ENCODE measurements around the gene DDX20.
A peak's percentile ranks its signal among the peaks of the same experiment; 100 is the strongest.
"Not testable (repeated sequence)": the region's sequence is repeated elsewhere in the genome, so short reads cannot be mapped to it uniquely, and the experiment has no call there.

Gene DDX20

DNA sequence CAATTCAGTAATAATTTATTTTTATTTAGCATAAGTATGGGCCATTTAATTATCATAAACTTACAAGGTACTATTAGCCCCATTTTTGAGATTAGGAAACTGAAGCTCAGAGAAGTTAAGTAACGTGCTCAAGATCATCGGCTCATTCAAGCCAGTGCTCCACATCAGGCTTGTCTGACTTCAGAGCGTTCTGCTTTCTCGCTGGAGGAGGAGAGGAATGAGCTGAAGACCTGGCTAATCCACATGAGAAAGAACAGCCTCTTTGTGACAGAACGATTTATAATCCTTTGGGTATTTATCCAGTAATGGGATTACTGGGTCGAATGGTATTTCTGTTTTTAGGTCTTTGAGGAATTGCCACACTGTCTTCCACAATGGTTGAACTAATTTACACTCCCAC, 39.7 kb downstream of the DDX20 start:
- DNase-seq, result no peak

DNA sequence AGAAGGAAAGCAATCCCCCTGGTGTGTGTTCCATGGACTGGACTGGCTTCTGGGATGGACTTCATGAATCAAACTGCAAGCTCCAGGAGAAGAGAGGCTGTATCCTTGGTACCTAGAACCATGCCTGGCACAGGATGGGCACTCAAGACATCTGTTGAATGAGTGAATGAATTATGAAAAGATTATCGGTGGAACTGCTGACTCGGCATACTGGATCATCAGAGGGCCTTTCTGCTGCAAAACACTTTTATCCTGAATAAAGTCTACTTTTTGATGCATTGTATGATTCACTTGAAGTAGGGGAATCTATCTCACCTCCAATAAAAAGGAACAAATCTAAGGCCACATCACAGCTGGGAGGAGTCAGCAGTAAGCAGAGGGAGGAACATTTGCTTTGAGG, 42.9 kb downstream of the DDX20 start:
- no peak for DNase-seq

DNA sequence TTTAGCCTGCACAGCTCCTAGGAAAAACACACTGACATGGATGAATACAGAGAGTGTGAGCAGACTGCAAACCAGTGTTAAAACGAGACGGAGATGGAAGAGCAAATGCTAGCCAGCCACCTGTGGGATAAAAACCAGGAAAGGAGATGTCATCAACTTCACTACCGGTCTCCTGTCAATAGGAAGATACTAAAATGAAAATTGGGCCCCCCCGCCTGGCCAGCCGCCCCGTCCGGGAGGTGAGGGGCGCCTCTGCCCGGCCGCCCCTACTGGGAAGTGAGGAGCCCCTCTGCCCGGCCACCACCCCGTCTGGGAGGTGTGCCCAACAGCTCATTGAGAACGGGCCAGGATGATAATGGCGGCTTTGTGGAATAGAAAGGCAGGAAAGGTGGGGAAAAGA, 44.0 kb downstream of the DDX20 start:
- DNase-seq, result not testable (repeated sequence)

DNA sequence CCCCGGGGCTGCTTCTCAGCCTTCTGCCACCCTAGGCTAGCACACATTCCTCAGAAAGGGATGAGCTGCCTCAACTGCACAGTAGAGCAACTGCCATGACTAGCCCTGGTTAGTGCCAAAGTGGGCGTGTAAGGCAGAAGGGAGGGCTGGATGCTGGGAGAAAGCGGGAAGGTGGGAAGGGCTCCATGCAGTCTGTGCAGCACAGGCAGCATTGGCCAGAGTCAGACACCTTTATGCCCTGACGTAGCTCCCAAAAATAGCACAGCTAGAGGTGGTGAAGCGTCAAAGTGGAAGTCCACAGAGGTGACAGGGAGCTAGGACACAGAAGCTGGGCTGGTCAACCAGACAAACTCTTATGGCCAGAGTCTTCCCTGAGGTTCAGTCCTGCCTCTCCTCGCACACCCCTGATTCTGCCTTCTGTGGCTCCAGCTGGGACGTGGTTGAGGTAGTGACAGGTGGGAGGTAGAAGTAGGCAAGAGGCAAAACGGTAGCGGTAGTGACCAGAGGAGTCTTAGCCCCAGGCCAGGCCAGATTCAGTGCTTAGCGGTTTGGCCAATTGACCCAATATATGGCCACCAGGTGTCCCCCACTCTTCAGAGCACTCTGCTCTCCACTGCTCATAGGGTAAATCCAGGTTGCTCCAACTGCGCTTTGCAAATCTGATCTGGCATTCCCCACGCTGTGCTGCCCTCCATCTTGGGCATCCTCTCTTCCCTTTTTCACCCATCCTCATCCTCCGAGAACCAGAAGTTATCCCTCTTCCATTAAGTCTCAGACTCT, 45.6 kb downstream of the DDX20 start:
- no peak for DNase-seq

DNA sequence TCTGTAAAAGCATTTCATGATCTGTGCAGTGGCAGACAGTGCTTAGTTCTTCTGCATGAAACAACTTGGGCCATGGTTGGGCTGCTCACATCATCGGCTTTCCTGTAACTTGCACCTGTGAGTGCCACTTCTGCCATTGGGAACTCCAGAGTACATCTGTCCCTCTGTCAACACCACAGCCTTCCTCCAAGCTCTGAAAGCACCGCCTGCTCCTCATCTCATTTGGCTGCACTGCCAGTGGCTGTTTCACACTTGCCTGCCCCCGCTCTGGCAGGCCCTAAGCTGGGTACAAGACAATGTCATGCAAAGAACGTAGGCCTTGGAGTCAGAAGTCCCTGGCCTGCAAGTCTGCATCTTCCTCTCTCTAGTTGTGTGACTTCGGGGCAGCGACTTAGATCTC, 46.4 kb downstream of the DDX20 start:
- no peak for DNase-seq

DNA sequence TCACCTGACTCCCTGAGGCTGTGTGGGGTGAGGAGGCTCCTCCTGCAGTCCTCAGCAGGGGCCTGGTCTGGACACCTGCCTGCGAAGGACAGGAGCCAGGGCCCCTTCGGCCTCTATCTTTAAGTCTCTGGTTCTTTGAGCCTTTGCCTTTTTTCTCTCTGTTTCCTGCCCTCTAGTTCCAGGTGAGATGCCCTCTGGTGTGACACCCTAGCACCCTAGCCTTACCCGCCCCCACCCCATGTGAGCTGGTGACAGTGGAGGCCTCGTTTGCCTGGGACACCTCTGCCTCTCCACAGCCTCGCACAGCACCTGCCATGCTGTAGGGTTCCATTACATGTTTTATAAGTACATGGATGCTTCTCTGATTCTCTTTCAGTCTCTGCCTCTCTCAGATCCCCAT, 47.3 kb downstream of the DDX20 start:
- DNase-seq, result no peak

DNA sequence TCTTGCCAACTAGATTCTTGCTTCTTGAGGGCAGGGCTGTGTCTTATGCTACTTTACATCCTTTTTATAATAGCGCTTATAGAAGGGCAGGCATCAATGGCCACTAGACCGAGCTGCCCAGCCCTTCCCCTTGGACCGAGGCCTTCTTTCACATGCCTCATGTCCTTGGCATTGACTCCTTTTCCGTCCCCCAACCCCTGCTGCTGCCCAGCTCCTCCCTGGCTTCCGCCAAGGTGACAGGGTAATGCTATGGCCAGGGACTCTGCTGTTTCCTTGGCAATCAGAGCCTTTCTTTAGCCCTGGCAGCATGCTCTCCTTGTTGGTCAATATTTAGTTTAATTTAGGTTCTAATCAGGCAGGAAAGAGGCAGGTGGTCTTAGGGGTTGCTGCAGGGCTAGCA, 48.2 kb downstream of the DDX20 start:
- no peak for DNase-seq

DNA sequence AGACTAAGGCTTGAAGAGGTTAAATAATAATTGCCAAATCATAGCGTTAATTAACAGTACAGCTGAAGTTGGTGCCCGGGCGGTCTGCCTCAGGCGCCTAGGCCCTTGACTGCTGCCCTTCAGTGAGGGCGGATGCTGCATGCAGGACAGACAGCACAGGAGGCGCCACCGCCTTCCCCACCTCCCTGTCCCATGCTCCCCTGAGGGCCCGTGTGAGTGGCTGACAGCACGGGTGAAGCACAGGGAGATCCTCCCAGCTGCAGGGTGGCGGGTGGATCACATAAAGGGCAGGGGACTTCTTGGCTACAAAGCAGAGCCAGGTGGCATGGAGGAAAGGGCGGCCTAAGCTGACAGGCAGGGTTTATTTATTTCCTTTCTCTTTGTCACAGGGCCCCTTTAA, 49.1 kb downstream of the DDX20 start:
- DNase-seq, result peak; percentile 35

DNA sequence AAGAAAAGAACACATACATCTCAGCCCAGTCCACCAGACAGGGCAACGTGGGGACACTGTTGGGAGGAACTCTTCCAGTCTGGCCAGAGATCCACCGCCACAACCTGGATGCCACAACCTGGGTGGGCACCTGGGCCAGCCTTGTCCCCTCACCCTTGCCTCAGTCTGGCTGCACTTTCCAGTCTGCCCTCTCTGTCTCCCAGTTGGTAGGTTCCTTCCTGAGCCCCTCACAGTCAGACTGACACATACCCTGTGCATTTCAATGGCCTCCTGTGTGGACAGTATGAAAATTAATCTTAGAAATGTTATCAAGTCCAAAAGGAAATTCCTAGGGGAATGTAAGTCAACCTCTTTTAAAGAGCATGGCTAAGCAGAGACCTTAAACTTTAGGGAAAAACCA, 49.5 kb downstream of the DDX20 start:
- no peak for DNase-seq

DNA sequence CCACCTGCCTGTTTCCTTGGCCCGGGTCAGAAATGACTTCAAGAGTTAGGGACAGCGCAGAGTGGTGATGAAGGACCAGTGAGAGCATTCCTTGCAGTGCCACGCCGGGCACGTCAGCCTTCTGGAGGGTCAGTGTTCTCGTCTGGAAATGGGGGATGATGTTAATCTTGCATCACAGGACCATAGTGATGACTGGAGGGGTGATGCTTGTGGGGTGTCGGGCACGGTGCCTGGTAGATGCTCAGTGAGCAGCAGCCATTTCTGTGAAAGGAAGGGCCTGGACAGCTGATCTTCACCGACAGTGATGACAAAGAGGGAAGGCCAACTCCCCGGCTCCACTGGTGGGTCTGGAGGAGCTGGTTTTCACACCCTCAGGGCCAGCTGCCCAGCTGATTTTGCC, 56.2 kb downstream of the DDX20 start:
- no peak for DNase-seq

DNA sequence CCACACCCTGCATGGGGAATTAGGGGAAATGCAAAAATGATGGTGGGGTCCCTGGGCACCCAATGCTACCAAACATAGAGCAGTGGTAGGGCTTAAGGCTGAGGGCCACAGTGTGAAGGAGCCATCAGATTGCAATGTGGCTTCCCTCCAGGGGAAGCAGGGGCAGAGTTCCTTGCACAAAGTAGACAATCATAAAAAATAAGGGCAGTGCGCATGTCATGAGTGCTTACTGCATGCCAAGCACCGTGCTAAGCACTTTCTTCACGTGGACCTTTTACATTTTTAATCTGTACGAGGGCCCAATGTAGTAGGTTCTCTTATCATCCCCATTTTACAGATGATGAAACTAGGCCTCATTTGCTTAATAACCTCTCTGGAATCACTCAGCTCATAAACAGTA, 56.6 kb downstream of the DDX20 start:
- DNase-seq, result no peak

DNA sequence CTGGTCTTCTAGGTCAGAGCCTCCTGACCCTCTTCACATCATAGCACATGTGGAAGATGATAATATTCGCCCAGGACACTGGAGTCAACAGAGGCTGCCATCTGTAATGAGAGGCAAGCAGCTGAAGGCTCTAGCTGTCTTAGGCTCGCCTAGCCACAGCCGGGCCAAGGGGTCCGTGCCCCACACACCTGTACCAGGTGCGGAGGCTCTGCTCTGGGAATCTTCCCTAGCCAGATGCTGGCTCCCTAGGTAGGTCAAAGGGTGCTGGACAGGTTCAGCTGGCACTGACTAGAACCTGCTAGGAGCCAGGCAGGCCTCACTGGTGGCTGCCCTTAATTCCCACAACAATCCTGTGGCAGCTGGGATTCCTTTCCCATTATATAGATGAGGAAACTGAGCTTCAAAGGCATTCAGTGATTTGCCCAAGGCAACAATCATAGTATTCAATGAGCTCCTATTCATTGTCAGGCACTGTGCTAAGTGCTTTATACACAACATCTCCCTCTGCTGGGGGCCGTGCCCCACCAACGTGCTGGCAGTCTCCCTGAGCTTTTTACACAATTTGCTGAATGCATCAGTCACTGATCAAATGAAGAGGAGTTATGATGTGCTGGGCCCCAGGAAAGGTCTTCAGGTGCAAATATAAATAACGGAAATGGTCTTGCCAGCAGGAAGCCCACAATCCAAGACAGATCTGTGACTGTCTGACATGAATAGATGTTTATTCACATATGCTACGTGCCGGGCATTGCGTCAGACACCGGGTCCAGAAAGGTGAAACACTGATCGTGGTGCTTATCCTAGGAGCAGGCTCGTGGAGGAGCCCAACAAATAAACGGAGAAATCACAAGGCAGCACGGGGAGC, 58.0 kb downstream of the DDX20 start:
- DNase-seq, result no peak

DNA sequence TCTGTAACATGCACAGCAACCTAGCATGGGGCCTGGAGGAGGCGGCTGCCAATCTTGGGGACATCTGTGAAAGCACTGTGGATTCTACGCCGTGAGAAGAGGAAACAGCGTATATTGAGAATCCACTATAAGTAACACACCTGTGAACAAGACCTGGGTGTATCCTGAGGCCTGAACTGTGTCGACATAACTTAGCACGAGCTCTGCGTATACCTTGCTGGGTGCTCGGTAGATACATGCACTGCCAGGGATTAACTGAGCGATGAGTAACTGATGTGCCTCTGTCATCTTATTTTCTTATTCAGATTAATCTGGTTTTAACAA, 58.6 kb downstream of the DDX20 start:
- no peak for DNase-seq

DNA sequence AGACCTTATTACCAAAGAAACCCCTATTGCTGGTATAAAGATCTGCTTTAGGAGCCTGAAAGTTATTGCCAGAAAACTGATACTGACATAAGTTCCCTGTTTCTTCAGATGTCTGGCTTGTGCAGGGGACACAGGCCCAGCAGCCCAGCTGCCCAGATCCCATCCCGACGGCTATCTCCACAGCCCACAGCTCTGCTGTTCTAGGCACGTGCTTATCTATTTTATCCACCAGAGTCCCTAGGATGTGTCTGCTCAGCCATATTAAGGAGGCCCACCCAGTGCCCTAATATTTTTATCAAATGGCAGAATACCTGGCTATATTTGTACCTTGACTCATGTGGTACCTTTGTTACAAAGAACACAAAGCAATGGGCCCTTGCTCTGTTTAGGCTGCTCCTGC, 58.9 kb downstream of the DDX20 start:
- no peak for DNase-seq
